ENCODE data around the gene FOSL2.

DNA sequence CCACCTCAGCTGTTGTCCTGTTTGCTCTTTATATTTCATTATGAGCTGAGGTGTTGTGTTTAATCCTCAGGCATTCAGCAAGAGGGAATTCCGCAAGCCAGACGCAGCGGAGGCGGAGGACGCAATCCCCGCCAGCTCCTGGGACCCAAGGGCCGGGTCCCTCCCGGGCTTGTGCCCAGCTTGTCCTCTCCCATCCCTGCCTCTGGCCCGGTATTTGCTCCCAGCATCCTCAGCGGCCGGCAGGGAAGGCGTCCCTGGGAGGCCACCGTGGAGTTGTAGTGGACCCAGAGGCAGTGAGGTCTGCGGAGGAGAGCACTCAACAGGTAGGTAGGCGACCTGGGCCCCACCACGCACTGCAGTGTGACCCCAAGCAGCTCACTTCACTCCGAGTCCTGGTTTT is 42.5 kb upstream of the FOSL2 start:
- TF ChIP-seq, protein P1, sequence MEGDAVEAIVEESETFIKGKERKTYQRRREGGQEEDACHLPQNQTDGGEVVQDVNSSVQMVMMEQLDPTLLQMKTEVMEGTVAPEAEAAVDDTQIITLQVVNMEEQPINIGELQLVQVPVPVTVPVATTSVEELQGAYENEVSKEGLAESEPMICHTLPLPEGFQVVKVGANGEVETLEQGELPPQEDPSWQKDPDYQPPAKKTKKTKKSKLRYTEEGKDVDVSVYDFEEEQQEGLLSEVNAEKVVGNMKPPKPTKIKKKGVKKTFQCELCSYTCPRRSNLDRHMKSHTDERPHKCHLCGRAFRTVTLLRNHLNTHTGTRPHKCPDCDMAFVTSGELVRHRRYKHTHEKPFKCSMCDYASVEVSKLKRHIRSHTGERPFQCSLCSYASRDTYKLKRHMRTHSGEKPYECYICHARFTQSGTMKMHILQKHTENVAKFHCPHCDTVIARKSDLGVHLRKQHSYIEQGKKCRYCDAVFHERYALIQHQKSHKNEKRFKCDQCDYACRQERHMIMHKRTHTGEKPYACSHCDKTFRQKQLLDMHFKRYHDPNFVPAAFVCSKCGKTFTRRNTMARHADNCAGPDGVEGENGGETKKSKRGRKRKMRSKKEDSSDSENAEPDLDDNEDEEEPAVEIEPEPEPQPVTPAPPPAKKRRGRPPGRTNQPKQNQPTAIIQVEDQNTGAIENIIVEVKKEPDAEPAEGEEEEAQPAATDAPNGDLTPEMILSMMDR (conservative IDR thresholded peaks at IDR 0.05 in 1 of 2, IDR thresholded peaks at IDR 0.05 in 1 of 2; ENCODE audit: extremely low read depth in 1 of 2, insufficient read depth in 1 of 2, low read depth in 1 of 2, low read length in 2 of 2) = no peak
- no peak for TF ChIP-seq EZH2 (IDR thresholded peaks at IDR 0.05; ENCODE audit: borderline replicate concordance, low read length)

All from mammary epithelial cell (primary cell).